WERI-Rb-1 (cell line): Measurements from ENCODE around the gene KCNC1.

Experiments used
- DNase-seq: peaks from one replicate; pipeline ENCODE4 v3.0.0-alpha.2; 2020
- H3K27ac ChIP-seq: fragments of 250-450 bp; sonication (Bioruptor Pico); 2 replicates; pipeline ENCODE4 v1.5.1; 2020; ENCODE audit warnings: mild to moderate bottlenecking, moderate library complexity
- H3K27me3 ChIP-seq: fragments of 250-450 bp; sonication (Bioruptor Pico); 2 replicates; pipeline ENCODE4 v1.5.1; 2021; ENCODE audit warnings: mild to moderate bottlenecking, low read depth, moderate library complexity; ENCODE audit not compliant: insufficient read depth, severe bottlenecking
- H3K36me3 ChIP-seq: fragments of 250-450 bp; sonication (Bioruptor Pico); 2 replicates; pipeline ENCODE4 v1.5.1; 2020; ENCODE audit warnings: mild to moderate bottlenecking, moderate library complexity
- H3K4me3 ChIP-seq: 2 replicates; pipeline ENCODE4 v1.5.1; 2011; ENCODE audit warnings: low read depth, mild to moderate bottlenecking, control low read depth, low read length
- H3K9me3 ChIP-seq: fragments of 250-450 bp; sonication (Bioruptor Pico); 2 replicates; pipeline ENCODE4 v1.5.1; 2021; ENCODE audit warnings: mild to moderate bottlenecking, moderate library complexity; ENCODE audit not compliant: severe bottlenecking
- CTCF ChIP-seq: IDR thresholded peaks from 2 replicates; pipeline ENCODE4 v1.5.1; 2011; ENCODE audit warnings: low read depth, mild to moderate bottlenecking, control low read depth, inconsistent platforms, low read length

The KCNC1 gene

GRCh38 chr11:17750801-17751165 is 16.2 kb downstream of the KCNC1 start:
- no peak for DNase-seq
- H3K36me3 ChIP-seq, result peaks cover 19% of the 10 kb centered on the region
- no peaks in the 10 kb centered on the region for H3K27me3 ChIP-seq
- H3K27ac ChIP-seq, result no peak overlapping the region
- H3K9me3 ChIP-seq, result no peaks in the 10 kb centered on the region
- H3K4me3 ChIP-seq, result no peak overlapping the region
- TF ChIP-seq CTCF, result no peak

GRCh38 chr11:17751558-17751957 is 17.0 kb downstream of the KCNC1 start:
- DNase-seq, result no peak
- H3K4me3 ChIP-seq, result no peak overlapping the region
- H3K27ac ChIP-seq, result no peak overlapping the region
- no peaks in the 10 kb centered on the region for H3K27me3 ChIP-seq
- no peak for TF ChIP-seq CTCF
- no peaks in the 10 kb centered on the region for H3K9me3 ChIP-seq
- H3K36me3 ChIP-seq, result peaks cover 17% of the 10 kb centered on the region

- H3K9me3 ChIP-seq, result no peaks in the 10 kb centered on the region
- H3K36me3 ChIP-seq, result peaks cover 13% of the 10 kb centered on the region
- no peak for DNase-seq
- TF ChIP-seq CTCF, result no peak
- H3K27me3 ChIP-seq, result no peaks in the 10 kb centered on the region
- H3K27ac ChIP-seq, result no peak overlapping the region
- no peak overlapping the region for H3K4me3 ChIP-seq
These were observed 17.6 kb downstream of the KCNC1 start for GRCh38 chr11:17752144-17752543.

DNA sequence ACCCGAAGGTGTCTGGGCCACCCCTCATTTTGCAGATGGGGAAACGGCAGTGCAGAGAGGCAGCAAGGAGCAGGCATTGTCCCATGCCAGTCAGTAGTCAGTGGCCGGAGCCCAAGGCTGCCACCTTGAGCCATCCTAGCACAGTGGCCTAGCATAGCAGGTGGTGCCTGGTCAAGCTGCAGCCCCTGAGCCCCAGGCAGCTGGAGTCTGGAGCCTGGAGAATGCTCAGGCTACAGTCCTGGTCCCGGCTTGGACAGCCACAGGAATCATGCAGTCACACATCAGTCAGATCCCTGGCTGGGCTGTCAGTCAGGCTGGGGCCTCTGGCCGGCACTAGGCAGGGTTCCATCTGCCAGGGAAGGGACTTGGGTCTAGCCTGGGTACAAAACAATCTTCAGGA is 18.6 kb downstream of the KCNC1 start:
- no peak for TF ChIP-seq CTCF
- Histone ChIP-seq H3K4me3 (no peak overlapping the region), H3K27ac (no peak overlapping the region), H3K36me3 (peaks cover 11% of the 10 kb centered on the region), H3K27me3 (no peaks in the 10 kb centered on the region), H3K9me3 (no peaks in the 10 kb centered on the region)
- DNase-seq, result no peak

- Histone ChIP-seq H3K36me3 (peaks cover 15% of the 10 kb centered on the region), H3K9me3 (no peaks in the 10 kb centered on the region), H3K4me3 (no peak overlapping the region), H3K27me3 (no peaks in the 10 kb centered on the region), H3K27ac (no peak overlapping the region)
- DNase-seq, result no peak
- TF ChIP-seq CTCF, result no peak
These were observed 19.1 kb downstream of the KCNC1 start for GRCh38 chr11:17753641-17754040.

GRCh38 chr11:17755891-17756290 is 21.3 kb downstream of the KCNC1 start:
- TF ChIP-seq CTCF, result no peak

More at GRCh38 chr11:17755891-17756290, 21.3 kb downstream of the KCNC1 start:
- no peak overlapping the region for H3K4me3 ChIP-seq
- peaks cover 13% of the 10 kb centered on the region for H3K36me3 ChIP-seq
- no peak overlapping the region for H3K27ac ChIP-seq
- no peak for DNase-seq
- no peaks in the 10 kb centered on the region for H3K9me3 ChIP-seq
- H3K27me3 ChIP-seq, result no peaks in the 10 kb centered on the region
